HEK293 (cell line): ENCODE data around the gene PPP1R14C.

Source experiments
- CTCF ChIA-PET: fragments of 350-600 bp; formaldehyde crosslinking; extraction: SDS; loops from one replicate; lab custom pipeline; 2021; ENCODE audit warnings: antibody characterized with exemption; lab: Yijun Ruan, JAX
- POLR2A ChIA-PET: fragments of 300-600 bp; formaldehyde crosslinking; extraction: SDS; loops from one replicate; lab custom pipeline; 2020; ENCODE audit warnings: antibody characterized with exemption, inconsistent platforms; lab: Yijun Ruan, JAX
- H3K27ac ChIP-seq: fragments of 200-500 bp; sonication (Bioruptor generic); 2 replicates; pipeline ENCODE4 v1.5.1; 2014; ENCODE audit warnings: low read depth, low read length, control low read depth, inconsistent platforms; ENCODE audit errors: extremely low read depth
- H3K36me3 ChIP-seq, 2 experiments: fragments of 200-500 bp in 1 of 2; sonication (Bioruptor generic) in 1 of 2; 1 replicate in 1 of 2; 2 replicates in 1 of 2; pipeline ENCODE4 v1.5.1; 2014 to 2017; ENCODE audit warnings: inconsistent platforms in 2 of 2, low read length in 2 of 2; ENCODE audit not compliant: control insufficient read depth in 2 of 2, insufficient read depth in 1 of 2
- H3K4me1 ChIP-seq: fragments of 200-500 bp; sonication (Bioruptor generic); 2 replicates; pipeline ENCODE4 v1.5.1; 2014; ENCODE audit warnings: mild to moderate bottlenecking, low read length, inconsistent platforms; ENCODE audit not compliant: control insufficient read depth, insufficient read depth
- H3K4me3 ChIP-seq: 2 replicates; pipeline ENCODE4 v1.5.1; 2011; ENCODE audit warnings: low read depth, mild to moderate bottlenecking, control low read depth, low read length, moderate library complexity
- H3K9me3 ChIP-seq: fragments of 200-500 bp; sonication (Bioruptor generic); 2 replicates; pipeline ENCODE4 v1.5.1; 2014; ENCODE audit warnings: low read depth, low read length, inconsistent platforms; ENCODE audit not compliant: control insufficient read depth, insufficient read depth
- GLI2 ChIP-seq: fragments of 450-650 bp; formaldehyde crosslinking; IDR thresholded peaks from 2 replicates; pipeline ENCODE4; 2017; ENCODE audit warnings: missing biosample characterization, missing genetic modification characterization, low read depth, borderline replicate concordance
- HOXD13 ChIP-seq: sonication (generic); formaldehyde crosslinking; IDR thresholded peaks from 2 replicates; pipeline ENCODE4 v1.8.0; 2022; ENCODE audit warnings: missing genetic modification reagents, borderline replicate concordance
- MEIS1 ChIP-seq: sonication (generic); formaldehyde crosslinking; IDR thresholded peaks from 2 replicates; pipeline ENCODE4 v1.8.1; 2022; ENCODE audit warnings: missing genetic modification reagents, mild to moderate bottlenecking, borderline replicate concordance
- PRDM1 ChIP-seq: fragments of 450-650 bp; formaldehyde crosslinking; IDR thresholded peaks from 2 replicates; pipeline ENCODE4; 2016; ENCODE audit warnings: missing biosample characterization, missing genetic modification characterization
- ZFP3 ChIP-seq: fragments of 450-650 bp; formaldehyde crosslinking; IDR thresholded peaks from 2 replicates; pipeline ENCODE4 v1.5.1; 2016; ENCODE audit warnings: low read depth, missing biosample characterization, missing genetic modification characterization
- ZNF140 ChIP-seq: fragments of 450-650 bp; formaldehyde crosslinking; IDR thresholded peaks from 2 replicates; pipeline ENCODE4 v1.5.1; 2016; ENCODE audit warnings: missing biosample characterization, missing genetic modification characterization
- ZNF174 ChIP-seq: fragments of 450-650 bp; formaldehyde crosslinking; IDR thresholded peaks from 2 replicates; pipeline ENCODE4 v1.5.0; 2017; ENCODE audit warnings: missing biosample characterization, mild to moderate bottlenecking, missing genetic modification characterization
- ZNF239 ChIP-seq: fragments of 450-650 bp; formaldehyde crosslinking; IDR thresholded peaks from 2 replicates; pipeline ENCODE4 v1.5.1; 2016; ENCODE audit warnings: missing biosample characterization, missing genetic modification characterization
- ZNF24 ChIP-seq: fragments of 450-650 bp; formaldehyde crosslinking; IDR thresholded peaks from 2 replicates; pipeline ENCODE4 v1.5.1; 2016; ENCODE audit warnings: missing biosample characterization, missing genetic modification characterization
- ZNF433 ChIP-seq: fragments of 450-650 bp; formaldehyde crosslinking; IDR thresholded peaks from 2 replicates; pipeline ENCODE4 v1.5.1; 2016; ENCODE audit warnings: missing biosample characterization, missing genetic modification characterization, low read depth
- ZNF660 ChIP-seq: fragments of 450-650 bp; IDR thresholded peaks from 2 replicates; pipeline ENCODE4 v1.5.1; 2018; ENCODE audit warnings: missing biosample characterization, mild to moderate bottlenecking, missing genetic modification characterization
- ZNF707 ChIP-seq: fragments of 450-650 bp; formaldehyde crosslinking; IDR thresholded peaks from 2 replicates; pipeline ENCODE4 v1.5.1; 2016; ENCODE audit warnings: missing biosample characterization, missing genetic modification characterization
- ZSCAN30 ChIP-seq: fragments of 450-650 bp; IDR thresholded peaks from 2 replicates; pipeline ENCODE4 v1.5.1; 2018; ENCODE audit warnings: missing biosample characterization, mild to moderate bottlenecking, missing genetic modification characterization, moderate library complexity
- TF ChIP-seq, protein P1 (sequence below): fragments of 450-650 bp; formaldehyde crosslinking; IDR thresholded peaks from 2 replicates; pipeline ENCODE4 v1.5.1; 2016; ENCODE audit warnings: missing biosample characterization, missing genetic modification characterization, borderline replicate concordance
- TF ChIP-seq, protein P2 (sequence below): fragments of 450-650 bp; formaldehyde crosslinking; IDR thresholded peaks from 2 replicates; pipeline ENCODE4 v1.5.1; 2016; ENCODE audit warnings: missing biosample characterization, missing genetic modification characterization
- TF ChIP-seq, protein P3 (sequence below): fragments of 450-650 bp; formaldehyde crosslinking; IDR thresholded peaks from 2 replicates; pipeline ENCODE4 v1.5.1; 2016; ENCODE audit warnings: missing biosample characterization, missing genetic modification characterization, low read depth
- TF ChIP-seq, protein P4 (sequence below): fragments of 450-650 bp; formaldehyde crosslinking; IDR thresholded peaks from 2 replicates; pipeline ENCODE4 v1.5.1; 2016; ENCODE audit warnings: missing biosample characterization, missing genetic modification characterization

PPP1R14C gene

GRCh38 chr6:150254770-150255169, 111.9 kb downstream of the PPP1R14C start (continued):
- no peak for TF ChIP-seq ZSCAN30
- TF ChIP-seq, protein P1, sequence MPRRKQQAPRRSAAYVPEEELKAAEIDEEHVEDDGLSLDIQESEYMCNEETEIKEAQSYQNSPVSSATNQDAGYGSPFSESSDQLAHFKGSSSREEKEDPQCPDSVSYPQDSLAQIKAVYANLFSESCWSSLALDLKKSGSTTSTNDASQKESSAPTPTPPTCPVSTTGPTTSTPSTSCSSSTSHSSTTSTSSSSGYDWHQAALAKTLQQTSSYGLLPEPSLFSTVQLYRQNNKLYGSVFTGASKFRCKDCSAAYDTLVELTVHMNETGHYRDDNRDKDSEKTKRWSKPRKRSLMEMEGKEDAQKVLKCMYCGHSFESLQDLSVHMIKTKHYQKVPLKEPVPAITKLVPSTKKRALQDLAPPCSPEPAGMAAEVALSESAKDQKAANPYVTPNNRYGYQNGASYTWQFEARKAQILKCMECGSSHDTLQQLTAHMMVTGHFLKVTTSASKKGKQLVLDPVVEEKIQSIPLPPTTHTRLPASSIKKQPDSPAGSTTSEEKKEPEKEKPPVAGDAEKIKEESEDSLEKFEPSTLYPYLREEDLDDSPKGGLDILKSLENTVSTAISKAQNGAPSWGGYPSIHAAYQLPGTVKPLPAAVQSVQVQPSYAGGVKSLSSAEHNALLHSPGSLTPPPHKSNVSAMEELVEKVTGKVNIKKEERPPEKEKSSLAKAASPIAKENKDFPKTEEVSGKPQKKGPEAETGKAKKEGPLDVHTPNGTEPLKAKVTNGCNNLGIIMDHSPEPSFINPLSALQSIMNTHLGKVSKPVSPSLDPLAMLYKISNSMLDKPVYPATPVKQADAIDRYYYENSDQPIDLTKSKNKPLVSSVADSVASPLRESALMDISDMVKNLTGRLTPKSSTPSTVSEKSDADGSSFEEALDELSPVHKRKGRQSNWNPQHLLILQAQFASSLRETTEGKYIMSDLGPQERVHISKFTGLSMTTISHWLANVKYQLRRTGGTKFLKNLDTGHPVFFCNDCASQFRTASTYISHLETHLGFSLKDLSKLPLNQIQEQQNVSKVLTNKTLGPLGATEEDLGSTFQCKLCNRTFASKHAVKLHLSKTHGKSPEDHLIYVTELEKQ (tag by site-specific recombination), result no peak
- no peak for TF ChIP-seq ZNF24 (tag by site-specific recombination)
- TF ChIP-seq HOXD13, result no peak

GRCh38 chr6:150255840-150256239, 113.0 kb downstream of the PPP1R14C start:
- TF ChIP-seq, protein P2, sequence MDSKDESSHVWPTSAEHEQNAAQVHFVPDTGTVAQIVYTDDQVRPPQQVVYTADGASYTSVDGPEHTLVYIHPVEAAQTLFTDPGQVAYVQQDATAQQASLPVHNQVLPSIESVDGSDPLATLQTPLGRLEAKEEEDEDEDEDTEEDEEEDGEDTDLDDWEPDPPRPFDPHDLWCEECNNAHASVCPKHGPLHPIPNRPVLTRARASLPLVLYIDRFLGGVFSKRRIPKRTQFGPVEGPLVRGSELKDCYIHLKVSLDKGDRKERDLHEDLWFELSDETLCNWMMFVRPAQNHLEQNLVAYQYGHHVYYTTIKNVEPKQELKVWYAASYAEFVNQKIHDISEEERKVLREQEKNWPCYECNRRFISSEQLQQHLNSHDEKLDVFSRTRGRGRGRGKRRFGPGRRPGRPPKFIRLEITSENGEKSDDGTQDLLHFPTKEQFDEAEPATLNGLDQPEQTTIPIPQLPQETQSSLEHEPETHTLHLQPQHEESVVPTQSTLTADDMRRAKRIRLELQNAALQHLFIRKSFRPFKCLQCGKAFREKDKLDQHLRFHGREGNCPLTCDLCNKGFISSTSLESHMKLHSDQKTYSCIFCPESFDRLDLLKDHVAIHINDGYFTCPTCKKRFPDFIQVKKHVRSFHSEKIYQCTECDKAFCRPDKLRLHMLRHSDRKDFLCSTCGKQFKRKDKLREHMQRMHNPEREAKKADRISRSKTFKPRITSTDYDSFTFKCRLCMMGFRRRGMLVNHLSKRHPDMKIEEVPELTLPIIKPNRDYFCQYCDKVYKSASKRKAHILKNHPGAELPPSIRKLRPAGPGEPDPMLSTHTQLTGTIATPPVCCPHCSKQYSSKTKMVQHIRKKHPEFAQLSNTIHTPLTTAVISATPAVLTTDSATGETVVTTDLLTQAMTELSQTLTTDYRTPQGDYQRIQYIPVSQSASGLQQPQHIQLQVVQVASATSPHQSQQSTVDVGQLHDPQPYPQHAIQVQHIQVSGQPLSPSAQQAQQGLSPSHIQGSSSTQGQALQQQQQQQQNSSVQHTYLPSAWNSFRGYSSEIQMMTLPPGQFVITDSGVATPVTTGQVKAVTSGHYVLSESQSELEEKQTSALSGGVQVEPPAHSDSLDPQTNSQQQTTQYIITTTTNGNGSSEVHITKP, result no peak
- TF ChIP-seq GLI2 (tag by site-specific recombination), result no peak
- TF ChIP-seq ZNF140 (tag by site-specific recombination), result no peak
- no peak for TF ChIP-seq ZNF174 (tag by site-specific recombination)
- no peak for TF ChIP-seq ZNF433
- Histone ChIP-seq H3K36me3 (peaks cover 0 to 4% of the 10 kb centered on the region in 2 experiments; a peak in 2 of 3 replicates), H3K4me1 (peaks cover 26% of the 10 kb centered on the region), H3K4me3 (no peak overlapping the region), H3K9me3 (no peaks in the 10 kb centered on the region), H3K27ac (no peak overlapping the region)
- POLR2A ChIA-PET, result no interaction called here
- CTCF ChIA-PET, result no interaction called here

GRCh38 chr6:150256618-150257272, 113.9 kb downstream of the PPP1R14C start:
- Histone ChIP-seq H3K9me3 (no peaks in the 10 kb centered on the region), H3K27ac (no peak overlapping the region), H3K4me3 (no peak overlapping the region)
- CTCF ChIA-PET, result interaction anchor here (0.5 to 1.5 kb wide), 2 partner anchors 11 to 561 kb away, joined by 3 read pairs; no protein-coding TSS in a partner anchor
- POLR2A ChIA-PET, result no interaction called here
- TF ChIP-seq PRDM1 (tag by site-specific recombination) (peak; percentile 33; the same call in 1 of the 2 replicates), ZNF660 (tag by site-specific recombination) (0 out of 2 replicates have a peak, but pooled peaks have one; percentile 27), ZFP3 (no peak)
- TF ChIP-seq, all 188 proteins: peak for 2
- Histone ChIP-seq H3K36me3 (peaks cover 0 to 4% of the 10 kb centered on the region in 2 experiments; a peak in 2 of 3 replicates), H3K4me1 (peaks cover 17% of the 10 kb centered on the region)

DNA sequence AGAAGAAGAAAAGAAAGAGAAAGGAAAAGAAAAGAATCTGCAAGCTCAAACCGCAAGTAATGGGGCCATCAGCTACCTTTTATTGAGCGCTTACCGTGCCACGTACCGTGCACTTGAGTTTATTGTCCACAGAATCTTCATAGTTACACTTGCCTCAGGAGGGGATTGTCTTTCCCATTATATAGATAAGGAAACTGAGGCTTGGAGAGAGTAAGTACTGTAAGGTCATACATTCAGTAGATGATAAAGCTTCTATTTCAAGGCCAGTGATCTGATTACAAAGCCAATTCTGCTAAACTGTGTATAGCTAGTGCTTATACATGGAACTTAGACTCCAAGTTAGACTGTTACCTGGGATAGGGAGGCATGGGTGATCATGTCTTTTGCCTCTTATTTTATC, 115.5 kb downstream of the PPP1R14C start:
- POLR2A ChIA-PET, result interaction anchor here (0.9 kb wide), 1 partner anchor 189 kb away, joined by 4 read pairs; the partner anchor contains the start of gene ULBP3
- no peak overlapping the region for H3K27ac ChIP-seq
- H3K9me3 ChIP-seq, result no peaks in the 10 kb centered on the region
- peaks cover 0 to 4% of the 10 kb centered on the region in 2 experiments; a peak in 2 of 3 replicates for H3K36me3 ChIP-seq
- no peak overlapping the region for H3K4me3 ChIP-seq
- CTCF ChIA-PET, result no interaction called here
- H3K4me1 ChIP-seq, result peaks cover 6% of the 10 kb centered on the region; the same call in 1 of the 2 replicates
- TF ChIP-seq, protein P3, sequence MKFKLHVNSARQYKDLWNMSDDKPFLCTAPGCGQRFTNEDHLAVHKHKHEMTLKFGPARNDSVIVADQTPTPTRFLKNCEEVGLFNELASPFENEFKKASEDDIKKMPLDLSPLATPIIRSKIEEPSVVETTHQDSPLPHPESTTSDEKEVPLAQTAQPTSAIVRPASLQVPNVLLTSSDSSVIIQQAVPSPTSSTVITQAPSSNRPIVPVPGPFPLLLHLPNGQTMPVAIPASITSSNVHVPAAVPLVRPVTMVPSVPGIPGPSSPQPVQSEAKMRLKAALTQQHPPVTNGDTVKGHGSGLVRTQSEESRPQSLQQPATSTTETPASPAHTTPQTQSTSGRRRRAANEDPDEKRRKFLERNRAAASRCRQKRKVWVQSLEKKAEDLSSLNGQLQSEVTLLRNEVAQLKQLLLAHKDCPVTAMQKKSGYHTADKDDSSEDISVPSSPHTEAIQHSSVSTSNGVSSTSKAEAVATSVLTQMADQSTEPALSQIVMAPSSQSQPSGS, result no peak
- TF ChIP-seq ZNF707 (tag by site-specific recombination) (no peak), ZNF239 (tag by site-specific recombination) (no peak), MEIS1 (no peak)
- TF ChIP-seq, protein P4, sequence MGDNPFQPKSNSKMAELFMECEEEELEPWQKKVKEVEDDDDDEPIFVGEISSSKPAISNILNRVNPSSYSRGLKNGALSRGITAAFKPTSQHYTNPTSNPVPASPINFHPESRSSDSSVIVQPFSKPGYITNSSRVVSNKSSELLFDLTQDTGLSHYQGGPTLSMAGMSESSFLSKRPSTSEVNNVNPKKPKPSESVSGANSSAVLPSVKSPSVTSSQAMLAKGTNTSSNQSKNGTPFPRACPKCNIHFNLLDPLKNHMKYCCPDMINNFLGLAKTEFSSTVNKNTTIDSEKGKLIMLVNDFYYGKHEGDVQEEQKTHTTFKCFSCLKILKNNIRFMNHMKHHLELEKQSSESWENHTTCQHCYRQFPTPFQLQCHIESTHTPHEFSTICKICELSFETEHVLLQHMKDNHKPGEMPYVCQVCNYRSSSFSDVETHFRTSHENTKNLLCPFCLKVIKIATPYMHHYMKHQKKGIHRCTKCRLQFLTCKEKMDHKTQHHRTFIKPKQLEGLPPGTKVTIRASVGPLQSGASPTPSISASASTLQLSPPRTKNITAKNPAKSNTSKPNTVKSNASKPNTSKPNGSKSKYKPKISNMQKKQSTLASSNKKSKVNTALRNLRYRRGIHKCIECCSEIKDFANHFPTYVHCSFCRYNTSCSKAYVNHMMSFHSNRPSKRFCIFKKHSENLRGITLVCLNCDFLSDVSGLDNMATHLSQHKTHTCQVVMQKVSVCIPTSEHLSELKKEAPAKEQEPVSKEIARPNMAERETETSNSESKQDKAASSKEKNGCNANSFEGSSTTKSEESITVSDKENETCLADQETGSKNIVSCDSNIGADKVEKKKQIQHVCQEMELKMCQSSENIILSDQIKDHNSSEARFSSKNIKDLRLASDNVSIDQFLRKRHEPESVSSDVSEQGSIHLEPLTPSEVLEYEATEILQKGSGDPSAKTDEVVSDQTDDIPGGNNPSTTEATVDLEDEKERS, result no peak
